Measurements from ENCODE around the gene CDKAL1.
"Not testable (repeated sequence)": the region's sequence is repeated elsewhere in the genome, so short reads cannot be mapped to it uniquely, and the experiment has no call there.

Gene CDKAL1

DNA sequence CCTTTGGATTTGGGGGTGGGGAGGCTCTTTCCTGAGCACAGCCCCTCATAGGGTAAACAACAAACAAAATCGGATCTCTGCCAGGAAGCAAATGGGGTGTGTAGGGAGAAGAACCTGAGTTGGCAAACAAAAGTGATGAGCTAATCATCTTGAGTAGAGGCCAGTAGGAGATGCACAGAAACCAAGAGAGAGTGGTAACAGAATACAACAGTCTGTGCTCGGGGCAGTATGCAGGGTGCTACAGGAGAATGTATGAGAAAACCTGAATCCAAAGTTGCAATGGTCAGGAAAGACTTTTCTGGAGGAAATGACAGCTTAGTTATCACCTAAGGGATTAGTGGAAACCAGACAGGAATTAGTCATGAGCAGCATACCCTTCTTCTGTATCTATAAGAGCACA is 177.8 kb downstream of the CDKAL1 start:
- DNase-seq, result no peak

DNA sequence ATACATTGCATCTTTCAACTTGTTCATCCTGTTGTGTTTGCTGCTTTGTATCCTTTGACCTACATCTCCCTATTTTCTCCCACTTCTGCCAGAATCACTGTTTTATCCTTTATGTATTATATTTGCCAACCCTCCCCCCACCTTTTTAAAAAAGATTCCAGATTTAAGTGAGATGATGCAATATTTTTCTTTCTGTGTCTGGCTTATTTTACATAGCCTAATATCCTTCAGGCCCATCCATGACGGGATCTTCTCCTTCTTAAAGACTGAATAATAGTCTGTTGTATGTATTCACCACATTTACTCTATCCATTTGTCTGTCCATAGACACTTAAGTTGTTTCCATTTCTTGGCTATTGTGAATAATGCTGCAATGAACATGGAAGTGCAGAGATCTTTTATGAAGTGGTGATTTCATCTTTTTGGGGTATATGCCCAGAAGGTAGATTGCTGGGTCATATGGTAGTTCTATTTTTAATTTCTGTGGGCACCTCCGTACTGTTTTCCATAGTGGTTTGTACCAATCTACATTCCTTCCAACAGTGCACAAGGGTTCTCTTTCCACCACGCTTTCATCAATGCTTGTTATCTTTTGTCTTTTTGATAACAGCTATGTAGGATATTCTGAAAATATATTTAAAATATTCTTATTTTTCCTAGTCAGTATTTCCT is 181.0 kb downstream of the CDKAL1 start:
- DNase-seq, result no peak

DNA sequence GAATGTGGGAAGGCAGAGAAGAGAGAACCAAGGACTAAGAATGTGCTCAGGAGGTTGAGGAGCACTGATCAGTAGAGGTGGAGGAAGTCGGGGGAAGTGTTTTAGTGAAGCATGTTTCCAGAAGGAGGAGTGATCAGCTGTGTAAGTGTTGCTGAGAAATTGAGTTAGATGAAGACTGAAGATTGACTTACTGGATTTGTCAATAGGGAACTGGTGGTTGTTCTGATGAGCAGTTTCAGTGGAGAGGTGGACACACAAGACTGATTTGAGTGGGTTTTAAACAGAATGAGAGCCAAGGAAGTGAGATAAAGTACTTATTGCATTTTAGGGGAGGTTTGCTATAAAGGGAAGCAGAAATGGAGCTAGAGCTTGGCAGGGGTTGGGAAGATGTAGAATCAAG is 182.6 kb downstream of the CDKAL1 start:
- no peak for DNase-seq

- no peak for DNase-seq
Measured at GRCh38 chr6:20717743-20718142, 183.5 kb downstream of the CDKAL1 start.

GRCh38 chr6:20718705-20719653 is 184.7 kb downstream of the CDKAL1 start:
- no peak for DNase-seq

DNA sequence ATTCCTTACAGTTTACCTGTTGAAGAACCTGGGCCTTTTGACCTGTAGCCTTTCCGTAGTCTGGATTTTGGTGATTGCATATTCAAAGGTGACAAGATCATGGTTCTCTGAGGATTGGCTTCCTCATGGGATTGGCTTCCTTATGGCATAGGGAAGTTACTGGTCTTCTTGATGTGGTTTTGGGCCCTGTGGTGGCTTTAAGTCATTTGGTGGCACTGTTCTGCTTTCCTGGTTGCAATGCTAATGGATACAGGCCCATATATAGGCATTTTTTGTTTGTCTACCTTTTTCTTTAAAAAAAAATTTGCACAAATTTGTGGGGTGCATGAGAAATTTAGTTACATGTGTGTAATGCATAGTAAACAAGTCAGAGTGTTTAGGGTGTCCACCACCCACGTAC is 185.7 kb downstream of the CDKAL1 start:
- no peak for DNase-seq

DNA sequence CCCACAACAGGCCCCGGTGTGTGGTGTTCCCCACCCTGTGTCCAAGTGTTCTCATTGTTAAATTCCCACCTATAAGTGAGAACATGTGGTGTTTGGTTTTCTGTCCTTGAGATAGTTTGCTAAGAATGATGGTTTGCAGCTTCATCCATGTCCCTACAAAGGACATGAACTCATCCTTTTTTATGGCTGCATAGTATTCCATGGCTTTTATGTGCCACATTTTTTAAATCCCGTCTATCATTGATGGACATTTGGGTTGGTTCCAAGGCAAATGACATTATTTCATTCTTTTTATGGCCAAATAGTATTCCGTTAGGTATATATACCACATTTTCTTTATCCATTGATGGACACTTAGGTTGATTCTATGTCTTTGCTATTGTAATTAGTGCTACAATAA is 186.9 kb downstream of the CDKAL1 start:
- not testable (repeated sequence) for DNase-seq

DNA sequence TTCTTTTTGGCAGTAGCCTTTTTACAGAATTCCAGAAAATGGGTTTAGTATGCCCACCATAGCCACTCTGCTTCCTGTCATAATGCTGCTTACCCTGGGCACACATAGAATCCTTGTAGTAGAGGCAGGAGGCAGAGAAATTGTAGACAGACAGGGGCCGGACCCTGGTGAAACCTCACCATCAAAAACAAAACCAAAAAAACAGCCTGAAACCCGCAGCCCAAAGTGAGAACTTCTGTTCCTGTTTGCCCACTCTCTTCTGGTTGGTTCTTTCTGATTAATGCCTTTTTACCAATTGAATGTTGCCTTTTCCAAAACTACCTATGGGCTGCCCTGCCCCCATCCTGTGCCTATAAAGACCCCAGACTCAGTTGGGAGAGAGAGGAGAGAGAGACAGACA is 188.2 kb downstream of the CDKAL1 start:
- no peak for DNase-seq

DNA sequence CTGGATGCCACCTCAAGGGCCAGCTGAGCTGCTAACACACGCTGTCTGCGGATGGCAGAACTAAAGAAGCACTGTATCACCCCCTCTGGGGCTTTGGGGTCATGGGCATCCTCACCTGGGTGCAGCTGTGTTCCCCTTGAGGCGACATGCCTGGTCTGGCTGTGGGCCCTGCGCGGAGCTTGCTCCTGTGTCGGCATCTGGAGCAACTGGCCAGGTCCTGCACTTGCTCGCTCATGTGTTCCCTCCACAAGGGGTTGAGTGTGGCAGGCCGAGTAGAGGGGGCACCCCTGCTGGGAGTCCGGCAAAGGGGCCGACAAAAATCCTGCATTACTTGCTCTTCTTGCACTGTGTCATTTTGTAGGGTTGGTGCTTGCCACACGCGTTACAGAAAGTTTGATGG is 189.0 kb downstream of the CDKAL1 start:
- no peak for DNase-seq

- DNase-seq, result no peak
Measured at GRCh38 chr6:20724443-20725190, 190.4 kb downstream of the CDKAL1 start.

- DNase-seq, result not testable (repeated sequence)
Measured at GRCh38 chr6:20725235-20725634, 191.0 kb downstream of the CDKAL1 start.

DNA sequence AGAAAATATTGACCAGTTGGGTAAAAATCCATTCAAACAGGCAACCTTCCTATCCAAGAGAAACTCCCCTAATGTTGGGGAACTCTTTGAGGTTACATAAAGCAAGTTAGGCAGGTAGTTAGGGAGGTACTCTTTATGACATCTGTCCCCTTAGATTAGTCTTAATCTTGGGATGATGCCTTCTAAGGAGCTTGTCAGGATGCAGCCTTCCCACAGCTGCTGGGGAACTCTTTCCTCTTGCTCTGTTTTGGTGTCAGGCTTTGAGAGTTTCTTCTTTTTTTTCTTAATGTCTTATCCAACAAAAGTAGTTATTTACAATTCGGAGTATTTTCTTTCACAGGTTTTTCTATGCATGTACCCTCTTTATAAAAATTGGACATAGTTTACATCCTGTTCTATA is 194.8 kb downstream of the CDKAL1 start:
- DNase-seq, result no peak

DNA sequence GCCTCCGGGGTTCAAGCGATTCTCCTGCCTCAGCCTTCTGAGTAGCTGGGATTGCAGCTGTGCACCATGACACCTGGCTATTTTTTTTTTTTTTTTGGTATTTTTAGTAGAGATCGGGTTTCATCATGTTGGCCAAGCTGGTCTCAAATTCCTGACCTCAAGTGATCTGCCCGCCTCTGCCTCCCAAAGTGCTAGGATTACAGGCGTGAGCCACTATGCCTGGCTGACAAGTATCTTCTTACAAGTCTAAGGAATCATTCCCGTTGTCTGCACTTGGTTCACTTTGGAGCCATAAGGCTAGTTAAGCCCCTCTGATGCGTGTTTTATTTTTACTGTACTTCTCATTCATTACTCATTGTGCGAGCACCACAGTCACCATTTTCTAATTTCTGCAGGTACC is 198.1 kb downstream of the CDKAL1 start:
- DNase-seq, result not testable (repeated sequence)

GRCh38 chr6:20732896-20733295 is 198.6 kb downstream of the CDKAL1 start:
- no peak for DNase-seq

- DNase-seq, result no peak
Measured at GRCh38 chr6:20737912-20738311, 203.7 kb downstream of the CDKAL1 start.

DNA sequence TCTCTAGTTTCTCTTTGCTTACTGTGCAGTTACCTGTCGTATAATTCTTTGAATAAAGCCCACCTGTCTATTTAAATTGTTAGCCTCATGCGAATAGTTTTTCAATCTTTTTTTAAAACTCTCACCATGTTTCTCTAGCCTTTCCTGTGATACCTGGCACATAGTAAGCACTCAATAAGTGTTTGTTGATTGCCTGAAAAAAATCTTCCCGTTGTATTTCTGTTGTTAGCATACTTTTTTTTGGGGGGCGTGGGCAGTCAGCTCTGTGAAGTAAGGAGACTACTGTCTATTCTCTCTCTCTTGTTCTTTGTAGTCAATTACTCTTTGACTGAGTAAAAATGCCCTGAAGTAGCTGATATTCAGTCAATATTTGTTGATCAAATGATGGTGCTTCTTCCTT is 205.8 kb downstream of the CDKAL1 start:
- DNase-seq, result no peak

DNA sequence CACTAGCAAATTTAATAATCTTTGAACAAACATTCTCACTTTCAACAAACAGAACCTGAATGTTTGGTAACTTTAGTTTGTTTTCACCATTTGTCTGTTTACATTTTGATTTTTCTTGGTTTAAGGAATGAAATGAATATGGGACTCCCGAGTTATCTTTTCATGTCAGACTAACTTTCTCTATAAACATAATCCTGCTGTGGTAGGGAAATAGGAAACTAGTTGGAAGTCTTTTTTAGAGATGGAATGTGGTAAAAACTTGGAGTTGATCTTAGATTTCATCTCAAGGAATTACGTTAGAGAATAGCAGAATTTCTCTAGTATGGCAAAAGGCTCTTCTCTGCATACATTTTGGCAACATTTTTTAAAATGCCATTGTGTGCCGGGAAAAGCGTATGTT is 206.5 kb downstream of the CDKAL1 start:
- DNase-seq, result no peak

- no peak for DNase-seq
Measured at GRCh38 chr6:20741490-20741889, 207.2 kb downstream of the CDKAL1 start.

GRCh38 chr6:20744911-20745557 is 210.8 kb downstream of the CDKAL1 start:
- no peak for DNase-seq

DNA sequence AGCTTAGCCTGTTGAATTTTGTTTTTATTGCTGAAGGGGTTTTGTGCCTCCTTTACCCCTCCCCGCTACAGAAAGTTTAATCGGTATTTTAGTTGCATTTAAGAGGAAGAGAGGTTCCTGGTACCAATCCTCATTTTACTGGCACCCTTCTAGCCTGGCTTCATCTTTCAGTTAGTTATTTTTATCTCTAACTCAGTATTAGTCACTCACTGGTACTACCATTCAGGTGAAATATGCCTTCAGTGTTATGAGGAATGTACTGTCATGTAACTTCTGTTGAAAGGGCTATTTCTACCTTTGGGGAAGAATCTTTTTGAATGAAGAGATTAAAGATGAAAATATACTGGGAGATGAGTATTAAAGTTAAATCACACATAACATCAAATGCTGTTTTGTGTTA is 211.8 kb downstream of the CDKAL1 start:
- DNase-seq, result no peak

DNA sequence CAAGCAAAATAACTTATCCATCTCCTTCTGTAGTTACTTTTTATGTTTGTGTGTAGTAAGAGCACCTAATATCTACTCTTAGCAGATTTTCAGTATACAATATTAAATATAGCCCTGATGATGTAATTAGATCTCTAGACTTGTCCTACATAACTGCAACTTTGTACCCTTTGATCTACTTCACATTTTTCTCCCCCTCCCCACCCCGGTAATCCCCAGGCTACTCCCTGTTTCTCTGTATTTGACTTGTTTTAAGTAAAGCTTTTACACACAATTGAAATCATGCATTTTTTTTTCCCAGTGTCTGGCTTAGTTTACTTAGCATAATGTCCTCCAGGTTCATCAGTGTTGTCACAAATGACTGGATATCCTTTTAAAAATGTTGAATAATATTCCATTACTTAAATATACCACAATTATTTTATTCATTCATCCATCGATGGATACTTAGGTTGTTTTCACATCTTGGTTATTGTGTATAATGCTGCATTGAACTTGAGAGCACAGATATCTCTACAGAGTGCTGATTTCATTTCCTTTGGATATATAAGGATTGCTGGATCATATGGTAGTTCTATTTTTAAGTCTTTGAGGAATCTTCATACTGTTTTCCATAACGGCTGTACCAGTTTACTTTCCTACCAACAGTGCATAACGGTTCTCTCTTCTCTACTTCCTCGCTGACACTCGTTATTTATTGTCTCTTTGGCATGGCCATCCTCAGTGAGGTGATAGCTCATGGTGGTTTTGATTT is 212.7 kb downstream of the CDKAL1 start:
- DNase-seq, result no peak

- no peak for DNase-seq
Measured at GRCh38 chr6:20747991-20748390, 213.7 kb downstream of the CDKAL1 start.

All from activated CD4-positive, alpha-beta T cell treated with anti-CD3 and anti-CD28 coated beads, Interleukin-2, amount 50 U/mL, for 48 hours (primary cell).